ENCODE results near the gene SIX3. TPM values are rescaled to one million over a fixed set of nuclear protein-coding genes. Genes with fewer than 3 reads are reported as not detected.

Gene SIX3
- total RNA-seq, 1 donor: not detected

- H3K27me3 ChIP-seq (ENCODE audit: insufficient read depth, low read length): peaks cover 86% of the 10 kb centered on the region
- H2AFZ ChIP-seq (ENCODE audit: low read length): no peak overlapping the region
- H3K9me3 ChIP-seq (ENCODE audit: low read depth, low read length): no peaks in the 10 kb centered on the region
- H3K4me3 ChIP-seq (ENCODE audit: insufficient read depth, low read length): peak overlapping the region; percentile 22
- H3K36me3 ChIP-seq (ENCODE audit: insufficient read depth, low read length): no peaks in the 10 kb centered on the region
- H4K20me1 ChIP-seq (ENCODE audit: insufficient read depth, low read length): no peaks in the 10 kb centered on the region
- no peak overlapping the region for H3K27ac ChIP-seq (ENCODE audit: low read depth, low read length)
- TF ChIP-seq, protein P1, sequence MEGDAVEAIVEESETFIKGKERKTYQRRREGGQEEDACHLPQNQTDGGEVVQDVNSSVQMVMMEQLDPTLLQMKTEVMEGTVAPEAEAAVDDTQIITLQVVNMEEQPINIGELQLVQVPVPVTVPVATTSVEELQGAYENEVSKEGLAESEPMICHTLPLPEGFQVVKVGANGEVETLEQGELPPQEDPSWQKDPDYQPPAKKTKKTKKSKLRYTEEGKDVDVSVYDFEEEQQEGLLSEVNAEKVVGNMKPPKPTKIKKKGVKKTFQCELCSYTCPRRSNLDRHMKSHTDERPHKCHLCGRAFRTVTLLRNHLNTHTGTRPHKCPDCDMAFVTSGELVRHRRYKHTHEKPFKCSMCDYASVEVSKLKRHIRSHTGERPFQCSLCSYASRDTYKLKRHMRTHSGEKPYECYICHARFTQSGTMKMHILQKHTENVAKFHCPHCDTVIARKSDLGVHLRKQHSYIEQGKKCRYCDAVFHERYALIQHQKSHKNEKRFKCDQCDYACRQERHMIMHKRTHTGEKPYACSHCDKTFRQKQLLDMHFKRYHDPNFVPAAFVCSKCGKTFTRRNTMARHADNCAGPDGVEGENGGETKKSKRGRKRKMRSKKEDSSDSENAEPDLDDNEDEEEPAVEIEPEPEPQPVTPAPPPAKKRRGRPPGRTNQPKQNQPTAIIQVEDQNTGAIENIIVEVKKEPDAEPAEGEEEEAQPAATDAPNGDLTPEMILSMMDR (IDR thresholded peaks at IDR 0.05; ENCODE audit: extremely low read depth, low read depth, low read length): no peak
- H3K4me1 ChIP-seq (ENCODE audit: insufficient read depth, low read length): peaks cover 2% of the 10 kb centered on the region
- H3K4me2 ChIP-seq (ENCODE audit: insufficient read depth, low read length): peak overlapping the region; percentile 39
- no peaks in the 10 kb centered on the region for H3K79me2 ChIP-seq (ENCODE audit: insufficient read depth, low read length)
- peak; percentile 27 for DNase-seq (ENCODE audit: insufficient read length, low spot score, missing footprints)
Measured at GRCh38 chr2:44944952-44945612, 3.6 kb downstream of the SIX3 start.

GRCh38 chr2:44945676-44946371 lies 4.3 kb downstream of the SIX3 start:
- H3K4me3 ChIP-seq (ENCODE audit: insufficient read depth, low read length): no peak overlapping the region
- DNase-seq (ENCODE audit: insufficient read length, low spot score, missing footprints): peak; percentile 21
- H3K27me3 ChIP-seq (ENCODE audit: insufficient read depth, low read length): peaks cover 86% of the 10 kb centered on the region
- H3K79me2 ChIP-seq (ENCODE audit: insufficient read depth, low read length): no peaks in the 10 kb centered on the region
- TF ChIP-seq, protein P1 (IDR thresholded peaks at IDR 0.05; ENCODE audit: extremely low read depth, low read depth, low read length): no peak
- no peaks in the 10 kb centered on the region for H3K9me3 ChIP-seq (ENCODE audit: low read depth, low read length)
- no peak overlapping the region for H2AFZ ChIP-seq (ENCODE audit: low read length)
- no peaks in the 10 kb centered on the region for H4K20me1 ChIP-seq (ENCODE audit: insufficient read depth, low read length)
- H3K4me2 ChIP-seq (ENCODE audit: insufficient read depth, low read length): no peak overlapping the region
- H3K36me3 ChIP-seq (ENCODE audit: insufficient read depth, low read length): no peaks in the 10 kb centered on the region
- H3K27ac ChIP-seq (ENCODE audit: low read depth, low read length): no peak overlapping the region
- H3K4me1 ChIP-seq (ENCODE audit: insufficient read depth, low read length): peaks cover 2% of the 10 kb centered on the region

- H3K4me2 ChIP-seq (ENCODE audit: insufficient read depth, low read length): no peak overlapping the region
- H3K27me3 ChIP-seq (ENCODE audit: insufficient read depth, low read length): peaks cover 84% of the 10 kb centered on the region
- no peaks in the 10 kb centered on the region for H3K79me2 ChIP-seq (ENCODE audit: insufficient read depth, low read length)
- H3K4me1 ChIP-seq (ENCODE audit: insufficient read depth, low read length): peaks cover 2% of the 10 kb centered on the region
- TF ChIP-seq, protein P1 (IDR thresholded peaks at IDR 0.05; ENCODE audit: extremely low read depth, low read depth, low read length): no peak
- no peaks in the 10 kb centered on the region for H4K20me1 ChIP-seq (ENCODE audit: insufficient read depth, low read length)
- peak; percentile 21 for DNase-seq (ENCODE audit: insufficient read length, low spot score, missing footprints)
- no peaks in the 10 kb centered on the region for H3K36me3 ChIP-seq (ENCODE audit: insufficient read depth, low read length)
- H2AFZ ChIP-seq (ENCODE audit: low read length): no peak overlapping the region
- no peak overlapping the region for H3K27ac ChIP-seq (ENCODE audit: low read depth, low read length)
- H3K9me3 ChIP-seq (ENCODE audit: low read depth, low read length): no peaks in the 10 kb centered on the region
- H3K4me3 ChIP-seq (ENCODE audit: insufficient read depth, low read length): no peak overlapping the region
Measured at GRCh38 chr2:44946372-44947027, 5.0 kb downstream of the SIX3 start.

DNA sequence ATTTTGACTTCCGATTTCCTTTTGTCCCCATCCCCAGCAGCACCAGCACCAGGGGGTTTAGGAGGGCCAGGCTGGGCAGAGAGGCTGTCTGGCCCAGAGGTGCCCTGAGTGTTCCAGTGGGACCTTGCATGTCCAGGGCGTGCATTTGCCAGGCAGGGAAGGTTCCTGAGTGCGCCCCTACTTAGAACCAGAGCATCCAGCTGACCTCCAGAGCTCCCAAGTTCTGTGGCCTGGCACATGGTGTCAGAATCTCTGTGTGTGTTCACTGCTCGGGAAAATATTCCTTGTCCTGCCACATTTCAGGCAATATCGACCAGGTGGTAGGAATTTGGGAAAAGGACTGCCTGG lies 5.5 kb downstream of the SIX3 start:
- TF ChIP-seq, protein P1 (IDR thresholded peaks at IDR 0.05; ENCODE audit: extremely low read depth, low read depth, low read length): no peak
- no peaks in the 10 kb centered on the region for H3K79me2 ChIP-seq (ENCODE audit: insufficient read depth, low read length)
- no peaks in the 10 kb centered on the region for H3K9me3 ChIP-seq (ENCODE audit: low read depth, low read length)
- H2AFZ ChIP-seq (ENCODE audit: low read length): no peak overlapping the region
- H4K20me1 ChIP-seq (ENCODE audit: insufficient read depth, low read length): no peaks in the 10 kb centered on the region
- H3K36me3 ChIP-seq (ENCODE audit: insufficient read depth, low read length): no peaks in the 10 kb centered on the region
- H3K27me3 ChIP-seq (ENCODE audit: insufficient read depth, low read length): peaks cover 81% of the 10 kb centered on the region
- H3K27ac ChIP-seq (ENCODE audit: low read depth, low read length): no peak overlapping the region
- no peaks in the 10 kb centered on the region for H3K4me1 ChIP-seq (ENCODE audit: insufficient read depth, low read length)
- no peak overlapping the region for H3K4me2 ChIP-seq (ENCODE audit: insufficient read depth, low read length)
- DNase-seq (ENCODE audit: insufficient read length, low spot score, missing footprints): no peak
- H3K4me3 ChIP-seq (ENCODE audit: insufficient read depth, low read length): no peak overlapping the region
